HepG2 (cell line): ENCODE measurements around the gene CYSRT1. TPM values are rescaled to one million over a fixed set of nuclear protein-coding genes. Genes with fewer than 3 reads are reported as not detected.

Source experiments
- MED1 ChIP-seq: sonication (generic); formaldehyde crosslinking; IDR thresholded peaks from 2 replicates; pipeline ENCODE4 v1.4.0; 2020; ENCODE audit warnings: missing genetic modification reagents
- RXRB ChIP-seq: IDR thresholded peaks from 2 replicates; pipeline ENCODE4 v1.6.1; 2016; ENCODE audit warnings: borderline replicate concordance, missing genetic modification reagents, missing compliant biosample characterization
- SYNCRIP ChIP-seq: fragments of 200-400 bp; formaldehyde crosslinking; IDR thresholded peaks from 2 replicates; pipeline ENCODE4 v1.6.1; 2018; ENCODE audit warnings: mild to moderate bottlenecking, low read depth, low read length; ENCODE audit not compliant: insufficient read depth
- ZNF251 ChIP-seq: sonication (generic); formaldehyde crosslinking; IDR thresholded peaks from 2 replicates; pipeline ENCODE4 v1.9.0; 2021; ENCODE audit warnings: mild to moderate bottlenecking, missing genetic modification reagents
- ZNF644 ChIP-seq: IDR thresholded peaks from 2 replicates; pipeline ENCODE4 v1.6.1; 2016; ENCODE audit warnings: low read depth
- polyA plus RNA-seq, 8 experiments: library from polyadenylated mRNA; depleted of rRNA in 3 of 8; stranded (reverse) in 7 of 8; unstranded in 1 of 8; fragments of >200 nt; fragmentation: Illumina TruSeq in 4 of 8; extraction: Trizol in 4 of 8; gene quantifications; 2 replicates each; pipeline versions ENCODE4 v1.2.1 to v1.2.3, GENCODE V29; 2011 to 2016; ENCODE audit warnings: low read depth in 4 of 8, missing spikeins in 1 of 8, mixed read lengths in 1 of 8; ENCODE audit not compliant: insufficient read depth in 1 of 8
- total RNA-seq, 5 experiments: library from RNA; depleted of rRNA; stranded (reverse); fragments of >200 nt; fragmentation: Illumina TruSeq; extraction: Trizol; gene quantifications; 2 replicates each; pipeline ENCODE4 v1.2.3, GENCODE V29; 2016; ENCODE audit warnings: low read depth in 1 of 5
- TF ChIP-seq, protein P1 (sequence below): sonication (generic); formaldehyde crosslinking; IDR thresholded peaks from 2 replicates; pipeline ENCODE4 v1.4.0; 2020; ENCODE audit warnings: mild to moderate bottlenecking, missing genetic modification reagents
- TF ChIP-seq, protein P2 (sequence below): sonication (generic); formaldehyde crosslinking; IDR thresholded peaks from 2 replicates; pipeline ENCODE4 v1.8.1; 2023; ENCODE audit warnings: mild to moderate bottlenecking, missing genetic modification reagents, borderline replicate concordance
- TF ChIP-seq, protein P3 (sequence below): sonication (generic); formaldehyde crosslinking; IDR thresholded peaks from 2 replicates; pipeline ENCODE4 v1.4.0; 2020; ENCODE audit warnings: missing genetic modification reagents, borderline replicate concordance
- TF ChIP-seq, protein P4 (sequence below): IDR thresholded peaks from 2 replicates; pipeline ENCODE4 v1.6.1; 2018; ENCODE audit warnings: missing genetic modification reagents
- TF ChIP-seq, protein P5 (sequence below): sonication (generic); formaldehyde crosslinking; IDR thresholded peaks from 2 replicates; pipeline ENCODE4 v1.4.0; 2020; ENCODE audit warnings: mild to moderate bottlenecking, missing genetic modification reagents, borderline replicate concordance
- TF ChIP-seq, protein P6 (sequence below): sonication (generic); formaldehyde crosslinking; IDR thresholded peaks from 2 replicates; pipeline ENCODE4 v1.9.0; 2022; ENCODE audit warnings: missing genetic modification reagents, mild to moderate bottlenecking, borderline replicate concordance

CYSRT1 gene
- total and polyA plus RNA-seq, 2 of the 13 experiments (the other 11 are each of a cell fraction or from before 2014, with no cell fraction given), result 1.5 to 2.1 TPM

DNA sequence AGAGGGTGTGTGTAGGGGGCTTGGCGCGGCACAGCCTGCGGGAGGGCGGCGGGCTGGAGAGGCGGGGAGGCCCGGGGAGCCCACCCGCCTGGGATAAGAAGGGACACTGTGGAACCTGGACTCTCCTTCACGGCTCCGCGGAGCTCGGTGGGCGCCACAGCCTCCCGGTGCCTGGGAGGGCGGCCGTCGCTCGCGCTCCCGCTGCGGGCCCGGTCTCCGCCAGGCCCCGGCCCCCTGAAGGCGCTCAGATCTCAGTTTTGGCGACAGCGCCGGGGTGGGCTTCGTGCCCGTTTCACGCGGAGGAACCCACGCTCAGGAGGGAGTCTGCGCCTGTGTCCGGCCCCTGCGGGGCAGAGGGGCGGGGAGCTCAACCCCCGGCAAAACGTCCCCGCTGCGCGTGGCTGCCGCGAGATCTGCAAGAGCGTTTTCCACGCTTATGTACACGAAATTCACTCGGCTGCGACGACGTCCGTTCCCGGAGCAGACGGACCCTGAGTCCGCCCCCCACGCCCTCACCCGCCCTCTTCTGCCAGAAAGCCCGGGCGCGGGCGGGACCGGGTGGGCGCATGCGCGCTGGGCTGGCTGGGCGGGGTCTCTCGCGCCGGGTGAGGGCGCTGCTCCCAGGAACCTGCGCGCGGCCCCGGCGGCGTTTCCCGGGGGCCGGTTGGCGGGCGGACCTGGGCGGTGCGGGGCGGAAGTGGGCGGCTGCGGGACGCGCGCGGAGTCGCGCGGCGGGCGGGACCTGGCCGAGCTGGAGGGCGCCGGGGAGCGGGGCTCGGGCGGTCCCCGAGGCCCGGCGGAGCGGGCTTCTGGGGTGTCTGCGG, 29.9 kb downstream of the CYSRT1 start, which contains the start of gene NELFB (continued):
- TF ChIP-seq, protein P1, sequence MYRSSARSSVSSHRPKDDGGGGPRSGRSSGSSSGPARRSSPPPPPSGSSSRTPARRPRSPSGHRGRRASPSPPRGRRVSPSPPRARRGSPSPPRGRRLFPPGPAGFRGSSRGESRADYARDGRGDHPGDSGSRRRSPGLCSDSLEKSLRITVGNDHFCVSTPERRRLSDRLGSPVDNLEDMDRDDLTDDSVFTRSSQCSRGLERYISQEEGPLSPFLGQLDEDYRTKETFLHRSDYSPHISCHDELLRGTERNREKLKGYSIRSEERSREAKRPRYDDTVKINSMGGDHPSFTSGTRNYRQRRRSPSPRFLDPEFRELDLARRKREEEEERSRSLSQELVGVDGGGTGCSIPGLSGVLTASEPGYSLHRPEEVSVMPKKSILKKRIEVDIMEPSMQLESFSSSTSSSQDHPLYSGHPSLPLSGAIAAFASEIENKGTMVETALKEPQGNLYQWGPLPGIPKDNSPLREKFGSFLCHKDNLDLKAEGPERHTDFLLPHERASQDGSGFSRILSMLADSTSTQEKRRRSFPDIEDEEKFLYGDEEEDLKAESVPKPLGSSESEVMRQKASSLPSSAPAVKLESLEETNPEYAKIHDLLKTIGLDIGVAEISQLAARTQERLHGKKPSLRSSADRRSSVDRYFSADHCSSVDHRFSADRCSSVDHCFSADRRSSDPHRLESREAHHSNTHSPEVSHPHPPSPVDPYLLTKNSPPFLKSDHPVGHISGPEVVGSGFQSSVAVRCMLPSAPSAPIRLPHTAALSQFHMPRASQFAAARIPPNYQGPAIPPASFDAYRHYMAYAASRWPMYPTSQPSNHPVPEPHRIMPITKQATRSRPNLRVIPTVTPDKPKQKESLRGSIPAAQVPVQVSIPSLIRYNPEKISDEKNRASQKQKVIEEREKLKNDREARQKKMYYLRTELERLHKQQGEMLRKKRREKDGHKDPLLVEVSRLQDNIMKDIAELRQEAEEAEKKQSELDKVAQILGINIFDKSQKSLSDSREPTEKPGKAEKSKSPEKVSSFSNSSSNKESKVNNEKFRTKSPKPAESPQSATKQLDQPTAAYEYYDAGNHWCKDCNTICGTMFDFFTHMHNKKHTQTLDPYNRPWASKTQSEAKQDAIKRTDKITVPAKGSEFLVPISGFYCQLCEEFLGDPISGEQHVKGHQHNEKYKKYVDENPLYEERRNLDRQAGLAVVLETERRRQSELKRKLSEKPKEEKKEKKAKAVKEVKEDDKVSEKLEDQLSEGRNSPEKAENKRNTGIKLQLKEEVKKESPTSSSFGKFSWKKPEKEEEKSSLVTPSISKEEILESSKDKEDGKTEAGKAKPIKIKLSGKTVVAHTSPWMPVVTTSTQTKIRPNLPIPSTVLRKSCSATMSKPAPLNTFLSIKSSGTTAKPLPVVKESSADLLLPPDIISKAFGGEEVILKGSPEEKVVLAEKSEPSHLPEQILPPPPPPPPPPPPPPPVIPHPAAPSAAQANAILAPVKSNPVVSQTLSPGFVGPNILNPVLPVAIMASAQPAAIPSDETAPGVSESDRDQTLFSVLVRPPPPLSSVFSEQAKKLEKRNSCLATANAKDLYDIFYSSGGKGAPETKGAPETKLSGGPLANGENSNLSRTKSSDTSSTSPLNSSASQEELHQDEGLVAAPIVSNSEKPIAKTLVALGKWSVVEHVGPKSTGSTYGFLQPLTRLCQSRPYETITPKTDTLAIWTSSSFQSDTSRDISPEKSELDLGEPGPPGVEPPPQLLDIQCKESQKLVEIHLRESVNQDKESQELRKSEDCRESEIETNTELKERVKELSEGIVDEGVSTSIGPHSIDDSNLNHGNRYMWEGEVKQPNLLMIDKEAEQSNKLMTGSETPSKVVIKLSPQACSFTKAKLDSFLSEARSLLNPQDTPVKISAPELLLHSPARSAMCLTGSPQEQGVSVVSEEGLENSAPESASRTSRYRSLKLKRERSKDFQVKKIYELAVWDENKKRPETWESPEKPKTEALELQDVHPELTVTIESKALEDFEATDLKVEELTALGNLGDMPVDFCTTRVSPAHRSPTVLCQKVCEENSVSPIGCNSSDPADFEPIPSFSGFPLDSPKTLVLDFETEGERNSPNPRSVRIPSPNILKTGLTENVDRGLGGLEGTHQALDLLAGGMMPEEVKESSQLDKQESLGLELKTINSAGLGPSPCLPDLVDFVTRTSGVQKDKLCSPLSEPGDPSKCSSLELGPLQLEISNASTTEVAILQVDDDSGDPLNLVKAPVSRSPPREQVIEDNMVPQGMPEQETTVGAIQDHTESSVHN (CRISPR knock-in tag), result no peak
- TF ChIP-seq, protein P2, sequence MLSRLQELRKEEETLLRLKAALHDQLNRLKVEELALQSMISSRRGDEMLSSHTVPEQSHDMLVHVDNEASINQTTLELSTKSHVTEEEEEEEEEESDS, result no peak
- peak; percentile 71 for TF ChIP-seq MED1 (CRISPR knock-in tag)
- TF ChIP-seq SYNCRIP, result no peak
- TF ChIP-seq ZNF251 (CRISPR knock-in tag), result no peak
- TF ChIP-seq, protein P3, sequence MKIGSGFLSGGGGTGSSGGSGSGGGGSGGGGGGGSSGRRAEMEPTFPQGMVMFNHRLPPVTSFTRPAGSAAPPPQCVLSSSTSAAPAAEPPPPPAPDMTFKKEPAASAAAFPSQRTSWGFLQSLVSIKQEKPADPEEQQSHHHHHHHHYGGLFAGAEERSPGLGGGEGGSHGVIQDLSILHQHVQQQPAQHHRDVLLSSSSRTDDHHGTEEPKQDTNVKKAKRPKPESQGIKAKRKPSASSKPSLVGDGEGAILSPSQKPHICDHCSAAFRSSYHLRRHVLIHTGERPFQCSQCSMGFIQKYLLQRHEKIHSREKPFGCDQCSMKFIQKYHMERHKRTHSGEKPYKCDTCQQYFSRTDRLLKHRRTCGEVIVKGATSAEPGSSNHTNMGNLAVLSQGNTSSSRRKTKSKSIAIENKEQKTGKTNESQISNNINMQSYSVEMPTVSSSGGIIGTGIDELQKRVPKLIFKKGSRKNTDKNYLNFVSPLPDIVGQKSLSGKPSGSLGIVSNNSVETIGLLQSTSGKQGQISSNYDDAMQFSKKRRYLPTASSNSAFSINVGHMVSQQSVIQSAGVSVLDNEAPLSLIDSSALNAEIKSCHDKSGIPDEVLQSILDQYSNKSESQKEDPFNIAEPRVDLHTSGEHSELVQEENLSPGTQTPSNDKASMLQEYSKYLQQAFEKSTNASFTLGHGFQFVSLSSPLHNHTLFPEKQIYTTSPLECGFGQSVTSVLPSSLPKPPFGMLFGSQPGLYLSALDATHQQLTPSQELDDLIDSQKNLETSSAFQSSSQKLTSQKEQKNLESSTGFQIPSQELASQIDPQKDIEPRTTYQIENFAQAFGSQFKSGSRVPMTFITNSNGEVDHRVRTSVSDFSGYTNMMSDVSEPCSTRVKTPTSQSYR, result no peak
- TF ChIP-seq, protein P4, sequence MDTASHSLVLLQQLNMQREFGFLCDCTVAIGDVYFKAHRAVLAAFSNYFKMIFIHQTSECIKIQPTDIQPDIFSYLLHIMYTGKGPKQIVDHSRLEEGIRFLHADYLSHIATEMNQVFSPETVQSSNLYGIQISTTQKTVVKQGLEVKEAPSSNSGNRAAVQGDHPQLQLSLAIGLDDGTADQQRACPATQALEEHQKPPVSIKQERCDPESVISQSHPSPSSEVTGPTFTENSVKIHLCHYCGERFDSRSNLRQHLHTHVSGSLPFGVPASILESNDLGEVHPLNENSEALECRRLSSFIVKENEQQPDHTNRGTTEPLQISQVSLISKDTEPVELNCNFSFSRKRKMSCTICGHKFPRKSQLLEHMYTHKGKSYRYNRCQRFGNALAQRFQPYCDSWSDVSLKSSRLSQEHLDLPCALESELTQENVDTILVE (CRISPR knock-in tag), result peak; percentile 57; the same call in 1 of the 2 replicates
- TF ChIP-seq, protein P5, sequence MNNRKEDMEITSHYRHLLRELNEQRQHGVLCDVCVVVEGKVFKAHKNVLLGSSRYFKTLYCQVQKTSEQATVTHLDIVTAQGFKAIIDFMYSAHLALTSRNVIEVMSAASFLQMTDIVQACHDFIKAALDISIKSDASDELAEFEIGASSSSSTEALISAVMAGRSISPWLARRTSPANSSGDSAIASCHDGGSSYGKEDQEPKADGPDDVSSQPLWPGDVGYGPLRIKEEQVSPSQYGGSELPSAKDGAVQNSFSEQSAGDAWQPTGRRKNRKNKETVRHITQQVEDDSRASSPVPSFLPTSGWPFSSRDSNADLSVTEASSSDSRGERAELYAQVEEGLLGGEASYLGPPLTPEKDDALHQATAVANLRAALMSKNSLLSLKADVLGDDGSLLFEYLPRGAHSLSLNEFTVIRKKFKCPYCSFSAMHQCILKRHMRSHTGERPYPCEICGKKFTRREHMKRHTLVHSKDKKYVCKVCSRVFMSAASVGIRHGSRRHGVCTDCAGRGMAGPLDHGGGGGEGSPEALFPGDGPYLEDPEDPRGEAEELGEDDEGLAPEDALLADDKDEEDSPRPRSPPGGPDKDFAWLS (CRISPR knock-in tag), result no peak
- TF ChIP-seq, protein P6, sequence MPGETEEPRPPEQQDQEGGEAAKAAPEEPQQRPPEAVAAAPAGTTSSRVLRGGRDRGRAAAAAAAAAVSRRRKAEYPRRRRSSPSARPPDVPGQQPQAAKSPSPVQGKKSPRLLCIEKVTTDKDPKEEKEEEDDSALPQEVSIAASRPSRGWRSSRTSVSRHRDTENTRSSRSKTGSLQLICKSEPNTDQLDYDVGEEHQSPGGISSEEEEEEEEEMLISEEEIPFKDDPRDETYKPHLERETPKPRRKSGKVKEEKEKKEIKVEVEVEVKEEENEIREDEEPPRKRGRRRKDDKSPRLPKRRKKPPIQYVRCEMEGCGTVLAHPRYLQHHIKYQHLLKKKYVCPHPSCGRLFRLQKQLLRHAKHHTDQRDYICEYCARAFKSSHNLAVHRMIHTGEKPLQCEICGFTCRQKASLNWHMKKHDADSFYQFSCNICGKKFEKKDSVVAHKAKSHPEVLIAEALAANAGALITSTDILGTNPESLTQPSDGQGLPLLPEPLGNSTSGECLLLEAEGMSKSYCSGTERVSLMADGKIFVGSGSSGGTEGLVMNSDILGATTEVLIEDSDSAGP, result peak; percentile 15
- TF ChIP-seq ZNF644 (CRISPR knock-in tag), result no peak
- TF ChIP-seq RXRB (CRISPR knock-in tag), result peak; percentile 41; the same call in 1 of the 2 replicates
